Breast epithelium (tissue), 4 donors: Measurements from ENCODE around the gene DNASE2B. TPM values are rescaled to one million over a fixed set of nuclear protein-coding genes. Genes with fewer than 3 reads are reported as not detected.

Experiments used
- DNase-seq, 2 donors: peaks; one replicate each; pipeline ENCODE4 v3.0.0-alpha.2; 2019; ENCODE audit warnings: low spot score in 2 of 2
- H3K27ac ChIP-seq, 2 donors: fragments of 200-600 bp; sonication (generic) in 1 of 2; one replicate each; pipeline ENCODE4 v1.5.1; 2016 to 2019; ENCODE audit warnings: mild to moderate bottlenecking in 1 of 2
- H3K27me3 ChIP-seq, 2 donors: fragments of 200-600 bp; sonication (generic) in 1 of 2; one replicate each; pipeline versions ENCODE4 v1.5.1 to v1.6.0; 2017 to 2019; ENCODE audit warnings: control low read depth in 1 of 2, mild to moderate bottlenecking in 1 of 2
- H3K36me3 ChIP-seq: fragments of 200-600 bp; one replicate; pipeline ENCODE4 v1.5.1; 2019
- H3K4me1 ChIP-seq, 2 donors: fragments of 200-600 bp; sonication (generic); one replicate each; pipeline ENCODE4 v1.5.1; 2016 to 2019; ENCODE audit warnings: control low read depth in 1 of 2
- H3K4me3 ChIP-seq, 3 donors: fragments of 200-600 bp; sonication (generic); 1 replicate in 2 of 3; 2 replicates in 1 of 3; pipeline ENCODE4 v1.5.1; 2016 to 2019; ENCODE audit warnings: mild to moderate bottlenecking in 3 of 3, moderate library complexity in 2 of 3
- H3K9me3 ChIP-seq, 2 donors: fragments of 200-600 bp; sonication (generic) in 1 of 2; one replicate each; pipeline ENCODE4 v1.5.1; 2016 to 2019; ENCODE audit warnings: control low read depth in 1 of 2
- CTCF ChIP-seq, 3 donors: fragments of 450-650 bp; IDR thresholded peaks; one replicate each; pipeline ENCODE4 v1.5.1; 2016 to 2017; ENCODE audit warnings: antibody characterized with exemption in 3 of 3, mild to moderate bottlenecking in 3 of 3, moderate library complexity in 3 of 3
- POLR2A ChIP-seq: fragments of 450-650 bp; IDR thresholded peaks from one replicate; pipeline ENCODE4 v1.6.1; 2016; ENCODE audit warnings: antibody characterized with exemption, mild to moderate bottlenecking, moderate library complexity
- POLR2AphosphoS5 ChIP-seq, 3 donors: sonication (generic); formaldehyde crosslinking; IDR thresholded peaks; one replicate each; pipeline ENCODE4 v1.6.1; 2017; ENCODE audit warnings: antibody characterized with exemption in 3 of 3
- intact Hi-C: fragments of 100-400 bp; cut with DNase I; formaldehyde crosslinking; loops from one replicate; pipeline ENCODE4 v1.15.1; 2023; ENCODE audit warnings: low total_unique reads
- total RNA-seq, 3 donors: library from RNA; depleted of rRNA; stranded (reverse); fragments of >200 nt; gene quantifications; one replicate each; pipeline ENCODE4 v1.1.0, GENCODE V29; 2016

DNASE2B gene
- total RNA-seq: 1 to 10 TPM in 2 of 3 donors, not detected in 1; 1.3 to 7.2 TPM

DNA sequence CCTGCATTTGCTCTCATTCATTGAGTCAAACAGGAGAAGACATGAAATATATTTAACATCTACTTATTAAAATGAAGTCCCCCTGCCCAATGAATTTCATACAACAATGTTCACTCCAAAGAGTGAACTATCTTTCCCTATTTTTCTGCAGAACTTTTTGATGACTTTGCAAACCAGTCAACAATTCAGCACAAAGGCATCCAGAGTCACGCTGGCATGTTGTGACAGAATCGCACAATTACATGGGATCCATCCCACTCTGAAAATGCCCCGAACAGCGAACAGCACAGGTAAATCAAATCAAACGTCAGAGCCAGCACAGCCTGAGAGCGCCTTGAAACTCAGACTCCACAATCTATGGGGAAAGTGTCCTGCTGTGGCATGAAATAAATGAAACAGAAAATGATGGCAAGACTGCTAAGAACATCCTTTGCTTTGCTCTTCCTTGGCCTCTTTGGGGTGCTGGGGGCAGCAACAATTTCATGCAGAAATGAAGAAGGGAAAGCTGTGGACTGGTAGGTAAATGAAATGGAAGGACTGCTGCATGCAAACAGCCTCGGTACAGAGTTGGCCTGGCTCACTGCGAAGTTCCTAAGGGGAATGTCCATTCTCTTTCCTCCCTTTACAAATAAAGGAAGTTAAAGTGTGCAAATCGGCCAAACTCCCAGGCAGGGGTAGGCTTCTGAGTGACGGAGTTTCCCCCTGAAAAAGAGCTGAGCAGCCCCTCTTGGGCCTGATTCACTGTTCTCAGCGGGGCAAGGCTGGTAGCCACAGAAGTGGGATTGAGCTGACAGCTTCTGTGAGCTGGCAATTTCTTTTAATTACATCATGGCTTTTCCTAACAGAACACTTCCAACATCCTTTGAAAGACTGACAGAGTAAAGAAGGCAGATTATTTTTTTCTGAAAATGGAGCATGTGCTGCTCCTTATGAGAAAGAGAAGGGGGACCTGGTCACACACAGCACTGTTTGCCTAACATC is at the start of gene DNASE2B:
Gene DNASE2B, plus strand, starts transcription at position 310 of the 981 bp plus-strand sequence. Its CDS starts 81 bp downstream, at position 391.
- no peak for DNase-seq
- no peaks in the 10 kb centered on the region for H3K9me3 ChIP-seq
- no peaks in the 10 kb centered on the region for H3K4me1 ChIP-seq
- intact Hi-C loops: no loop called here
- H3K27me3 ChIP-seq: no peaks in the 10 kb centered on the region
- TF ChIP-seq CTCF (IDR thresholded peaks at IDR 0.05) (no peak), POLR2A (no peak), POLR2AphosphoS5 (IDR thresholded peaks at IDR 0.05) (no peak)
- H3K27ac ChIP-seq: no peak within 1 kb of the TSS
- H3K4me3 ChIP-seq: no peak within 1 kb of the TSS
- no peaks in the 10 kb centered on the region for H3K36me3 ChIP-seq

- DNase-seq: no peak
- Histone ChIP-seq H3K4me1 (no peaks in the 10 kb centered on the region), H3K27ac (peak overlapping the region in 1 of 2 donors; percentile 13), H3K36me3 (no peaks in the 10 kb centered on the region), H3K27me3 (no peaks in the 10 kb centered on the region), H3K9me3 (no peaks in the 10 kb centered on the region), H3K4me3 (no peak overlapping the region)
- TF ChIP-seq POLR2A (no peak), POLR2AphosphoS5 (IDR thresholded peaks at IDR 0.05) (no peak), CTCF (IDR thresholded peaks at IDR 0.05) (no peak)
- intact Hi-C loops: no loop called here
Measured at GRCh38 chr1:84348759-84349158, 49.5 kb upstream of the DNASE2B start.

GRCh38 chr1:84350104-84350503 is 48.2 kb upstream of the DNASE2B start:
- H3K4me3 ChIP-seq: no peak overlapping the region
- H3K9me3 ChIP-seq: no peaks in the 10 kb centered on the region
- H3K36me3 ChIP-seq: no peaks in the 10 kb centered on the region
- no peaks in the 10 kb centered on the region for H3K4me1 ChIP-seq
- no peak for TF ChIP-seq POLR2A
- TF ChIP-seq POLR2AphosphoS5 (IDR thresholded peaks at IDR 0.05): no peak
- no peak for TF ChIP-seq CTCF (IDR thresholded peaks at IDR 0.05)
- no peaks in the 10 kb centered on the region for H3K27me3 ChIP-seq
- intact Hi-C loops: no loop called here
- no peak overlapping the region for H3K27ac ChIP-seq
- no peak for DNase-seq

DNA sequence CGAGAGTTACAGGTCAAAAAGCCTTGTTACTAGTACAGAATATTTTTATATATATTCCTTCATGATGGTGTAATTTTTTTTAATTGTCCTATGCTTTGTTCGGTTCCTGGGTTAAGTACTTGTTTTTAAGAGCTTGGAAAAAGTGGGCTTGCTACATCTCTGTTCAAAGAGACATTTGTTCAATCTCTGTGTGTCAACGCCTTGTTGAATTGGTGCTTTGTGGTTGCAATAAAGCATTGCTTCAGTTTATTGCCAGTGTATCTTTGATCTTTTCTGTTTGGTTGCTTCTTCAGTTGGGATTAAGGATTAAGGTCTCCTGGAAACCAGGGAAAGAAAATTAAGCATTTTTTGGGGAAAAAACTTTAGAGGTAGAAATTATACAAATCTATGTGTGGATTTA is 47.7 kb upstream of the DNASE2B start:
- no peak for DNase-seq
- TF ChIP-seq CTCF (IDR thresholded peaks at IDR 0.05) (no peak), POLR2A (no peak), POLR2AphosphoS5 (IDR thresholded peaks at IDR 0.05) (no peak)
- no peak overlapping the region for H3K27ac ChIP-seq
- intact Hi-C loops: no loop called here
- H3K4me3 ChIP-seq: no peak overlapping the region
- H3K4me1 ChIP-seq: no peaks in the 10 kb centered on the region
- H3K36me3 ChIP-seq: no peaks in the 10 kb centered on the region
- H3K27me3 ChIP-seq: no peaks in the 10 kb centered on the region
- H3K9me3 ChIP-seq: no peaks in the 10 kb centered on the region
